Endothelial cell of umbilical vein (primary cell): ENCODE results near the gene PYROXD2. TPM values are rescaled to one million over a fixed set of nuclear protein-coding genes. Genes with fewer than 3 reads are reported as not detected.

Experiments used
- BruUV-seq: library from RNA; stranded (reverse); fragments of 400-500 nt; replicated peaks from 2 replicates; lab custom pipeline; 2021; lab: Mats Ljungman, UMichigan
- CTCF ChIA-PET: fragments of 300-600, 350-600 bp; sonication (Branson Sonifier 250); formaldehyde crosslinking; loops from one replicate; lab custom pipeline; 2021; ENCODE audit warnings: antibody characterized with exemption, inconsistent platforms; lab: Charles Lee
- POLR2A ChIA-PET: fragments of 300-600, 350-600 bp; sonication (Branson Sonifier 250); formaldehyde crosslinking; loops from one replicate; lab custom pipeline; 2021; ENCODE audit warnings: antibody characterized with exemption, inconsistent platforms; lab: Charles Lee
- DNase-seq: peaks from one replicate; pipeline ENCODE4 v3.0.0-alpha.2; 2011; ENCODE audit warnings: low read depth, low spot score
- FAIRE-seq: peaks from 2 replicates; lab custom pipeline; 2011; peaks lifted over from hg19 to GRCh38; lab: Jason Lieb, UNC
- H2AFZ ChIP-seq: 2 replicates; pipeline ENCODE4 v1.6.0; 2012; ENCODE audit warnings: low read depth, low read length, control low read depth, inconsistent platforms
- H3K27ac ChIP-seq: 2 replicates; pipeline ENCODE4 v1.5.1; 2011; ENCODE audit warnings: low read depth, mild to moderate bottlenecking, control low read depth, low read length, moderate library complexity; ENCODE audit not compliant: insufficient read depth
- H3K27me3 ChIP-seq, 2 experiments: 2 replicates each; pipeline versions ENCODE4 v1.6.0 to v1.6.1; 2011; ENCODE audit warnings: low read length in 2 of 2, mixed read lengths in 1 of 2; ENCODE audit not compliant: control insufficient read depth in 2 of 2, insufficient read depth in 2 of 2
- H3K36me3 ChIP-seq, 2 experiments: 2 replicates in 1 of 2; 3 replicates in 1 of 2; pipeline ENCODE4 v1.5.1; 2011; ENCODE audit warnings: low read length in 2 of 2, mild to moderate bottlenecking in 1 of 2, moderate library complexity in 1 of 2; ENCODE audit not compliant: control insufficient read depth in 2 of 2, insufficient read depth in 2 of 2; ENCODE audit errors: extremely low read depth in 1 of 2
- H3K4me1 ChIP-seq: 3 replicates; pipeline ENCODE4 v1.5.1; 2011; ENCODE audit warnings: mild to moderate bottlenecking, low read length; ENCODE audit not compliant: control insufficient read depth, insufficient read depth; ENCODE audit errors: extremely low read depth
- H3K4me2 ChIP-seq: 2 replicates; pipeline ENCODE4 v1.6.1; 2011; ENCODE audit warnings: low read length, control low read depth, mixed read lengths; ENCODE audit not compliant: insufficient read depth
- H3K4me3 ChIP-seq, 3 experiments: fragments of 200-600 bp in 1 of 3; sonication (generic), shearing (Covaris generic) in 1 of 3; replicated peaks in 1 of 3; 2 replicates each; pipeline ENCODE4 v1.5.1; 2011 to 2016; ENCODE audit warnings: control low read depth in 3 of 3, low read length in 3 of 3, mild to moderate bottlenecking in 2 of 3, inconsistent platforms in 1 of 3, low read depth in 1 of 3, moderate library complexity in 1 of 3; ENCODE audit not compliant: insufficient read depth in 1 of 3
- H3K79me2 ChIP-seq: 2 replicates; pipeline ENCODE4 v1.6.0; 2012; ENCODE audit warnings: low read length, inconsistent platforms; ENCODE audit not compliant: control insufficient read depth, insufficient read depth
- H3K9ac ChIP-seq: replicated peaks from 2 replicates; pipeline ENCODE3; 2011; ENCODE audit warnings: low read length, control low read depth; ENCODE audit not compliant: insufficient read depth; ENCODE audit errors: extremely low read depth
- H3K9me1 ChIP-seq: replicated peaks from 3 replicates; pipeline ENCODE4 v1.6.0; 2011; ENCODE audit warnings: mild to moderate bottlenecking, low read length; ENCODE audit not compliant: control insufficient read depth, insufficient read depth; ENCODE audit errors: extremely low read depth
- H3K9me3 ChIP-seq: replicated peaks from 2 replicates; pipeline ENCODE4 v1.5.1; 2012; ENCODE audit warnings: low read length, inconsistent platforms; ENCODE audit not compliant: control insufficient read depth, insufficient read depth
- H4K20me1 ChIP-seq: replicated peaks from 2 replicates; pipeline ENCODE3; 2011; ENCODE audit warnings: mild to moderate bottlenecking, low read length; ENCODE audit not compliant: control insufficient read depth, insufficient read depth; ENCODE audit errors: extremely low read depth
- CTCF ChIP-seq, 2 donors: IDR thresholded peaks; 1 replicate in 1 of 2; 2 replicates in 1 of 2; pipeline ENCODE4 v1.5.1; 2011; ENCODE audit warnings: low read length in 2 of 2, mild to moderate bottlenecking in 2 of 2, moderate library complexity in 2 of 2, control low read depth in 1 of 2, inconsistent platforms in 1 of 2, low read depth in 1 of 2; ENCODE audit not compliant: insufficient read depth in 1 of 2; ENCODE audit errors: extremely low read depth in 1 of 2
- EZH2 ChIP-seq: IDR thresholded peaks from 2 replicates; pipeline ENCODE4 v1.6.1; 2012; ENCODE audit warnings: borderline replicate concordance, low read depth, mild to moderate bottlenecking, moderate library complexity, low read length, inconsistent platforms; ENCODE audit not compliant: severe bottlenecking
- FOS ChIP-seq: IDR thresholded peaks from 2 replicates; pipeline ENCODE4 v1.6.1; 2011; ENCODE audit warnings: mild to moderate bottlenecking, low read length, moderate library complexity, borderline replicate concordance; ENCODE audit not compliant: insufficient read depth
- GATA2 ChIP-seq: IDR thresholded peaks from 2 replicates; pipeline ENCODE4 v1.7.0; 2011; ENCODE audit warnings: low read depth, mild to moderate bottlenecking, moderate library complexity, mixed read lengths, low read length; ENCODE audit not compliant: insufficient read length, insufficient read depth
- JUN ChIP-seq: IDR thresholded peaks from 2 replicates; pipeline ENCODE4 v1.6.1; 2011; ENCODE audit warnings: borderline replicate concordance, low read depth; ENCODE audit not compliant: insufficient read length, insufficient read depth
- MYC ChIP-seq: IDR thresholded peaks from one replicate; pipeline ENCODE4 v1.6.1; 2011; ENCODE audit warnings: mild to moderate bottlenecking, low read depth, low read length
- POLR2A ChIP-seq: IDR thresholded peaks from 2 replicates; pipeline ENCODE4 v1.6.1; 2012; ENCODE audit warnings: low read depth, mild to moderate bottlenecking, control low read depth, low read length
- POLR2AphosphoS5 ChIP-seq: IDR thresholded peaks from 2 replicates; pipeline ENCODE4 v1.6.1; 2012; ENCODE audit warnings: low read depth, mild to moderate bottlenecking, control low read depth, low read length, moderate library complexity; ENCODE audit not compliant: insufficient read depth
- dilution Hi-C: fragments of 300-500 bp; cut with MboI; formaldehyde crosslinking; loops from one replicate; pipeline ENCODE4 v1.15.0; 2019; ENCODE audit warnings: low sequenced_read_pairs; ENCODE audit not compliant: extremely low pct_ligation_motif_present
- intact Hi-C: fragments of 100-400 bp; cut with micrococcal nuclease; formaldehyde crosslinking; loops from one replicate; pipeline ENCODE4 v1.10.0; 2022
- polyA plus RNA-seq, 4 experiments: library from polyadenylated mRNA; depleted of rRNA in 3 of 4; stranded (reverse) in 3 of 4; unstranded in 1 of 4; fragments of >200 nt; gene quantifications; 2 replicates each; pipeline versions ENCODE4 v1.2.1 to v1.2.3, GENCODE V29; 2011 to 2012; ENCODE audit warnings: missing spikeins in 1 of 4
- total RNA-seq: library from RNA; stranded (reverse); gene quantifications from 2 replicates; pipeline ENCODE4 v1.2.3, GENCODE V29; 2021
- TF ChIP-seq, protein P1 (sequence below): IDR thresholded peaks from 2 replicates; pipeline ENCODE4 v1.6.1; 2011; ENCODE audit not compliant: insufficient read depth, insufficient read length

PYROXD2 gene
- total and polyA plus RNA-seq, 2 donors (not counting 3 experiments of a cell fraction or from before 2014, with no cell fraction given): 7.0 to 13.7 TPM

DNA sequence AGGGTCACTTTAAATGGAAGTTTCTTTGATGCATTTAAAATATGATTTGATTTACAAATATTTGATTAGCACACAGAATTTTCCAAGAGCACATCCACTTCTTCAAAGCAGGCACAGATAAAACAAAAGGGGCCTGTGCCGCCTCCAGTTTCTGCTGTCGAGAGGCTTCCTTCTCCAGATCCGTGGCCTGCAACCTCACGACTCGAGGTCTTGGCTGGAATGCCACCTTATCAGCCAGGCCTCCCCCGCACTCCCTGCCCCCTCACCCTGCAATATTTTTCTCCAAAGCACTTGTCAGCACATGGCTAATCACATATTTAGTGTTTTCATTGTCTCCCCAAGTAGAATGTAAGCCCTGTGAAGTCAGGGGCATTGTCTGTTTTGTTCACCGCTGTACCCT lies 12.5 kb downstream of the PYROXD2 start:
- no TSS peak for BruUV-seq
- intact Hi-C loops: no loop called here
- FAIRE-seq (no peak), DNase-seq (no peak)
- Histone ChIP-seq H3K4me1 (no peaks in the 10 kb centered on the region), H3K9me1 (no peaks in the 10 kb centered on the region), H3K9me3 (no peaks in the 10 kb centered on the region), H3K27me3 (no peaks in the 10 kb centered on the region), H2AFZ (no peak overlapping the region), H3K79me2 (no peaks in the 10 kb centered on the region), H3K4me3 (no peak overlapping the region), H4K20me1 (no peaks in the 10 kb centered on the region), H3K36me3 (no peaks in the 10 kb centered on the region), H3K27ac (no peak overlapping the region), H3K4me2 (no peak overlapping the region), H3K9ac (no peak overlapping the region)
- dilution Hi-C loops: no loop called here
- ChIA-PET CTCF (no interaction called here), POLR2A (no interaction called here)
- TF ChIP-seq POLR2AphosphoS5 (no peak), JUN (no peak), GATA2 (no peak), FOS (no peak), POLR2A (no peak), MYC (no peak), CTCF (IDR thresholded peaks at IDR 0.05; ENCODE audit: extremely low read depth in 1 of 2, insufficient read depth in 1 of 2, low read depth in 1 of 2, low read length in 2 of 2) (no peak), EZH2 (no peak)
- TF ChIP-seq, protein P1, sequence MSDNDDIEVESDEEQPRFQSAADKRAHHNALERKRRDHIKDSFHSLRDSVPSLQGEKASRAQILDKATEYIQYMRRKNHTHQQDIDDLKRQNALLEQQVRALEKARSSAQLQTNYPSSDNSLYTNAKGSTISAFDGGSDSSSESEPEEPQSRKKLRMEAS: no peak
